ENCODE data around the gene FLRT2.

Gene FLRT2

DNA sequence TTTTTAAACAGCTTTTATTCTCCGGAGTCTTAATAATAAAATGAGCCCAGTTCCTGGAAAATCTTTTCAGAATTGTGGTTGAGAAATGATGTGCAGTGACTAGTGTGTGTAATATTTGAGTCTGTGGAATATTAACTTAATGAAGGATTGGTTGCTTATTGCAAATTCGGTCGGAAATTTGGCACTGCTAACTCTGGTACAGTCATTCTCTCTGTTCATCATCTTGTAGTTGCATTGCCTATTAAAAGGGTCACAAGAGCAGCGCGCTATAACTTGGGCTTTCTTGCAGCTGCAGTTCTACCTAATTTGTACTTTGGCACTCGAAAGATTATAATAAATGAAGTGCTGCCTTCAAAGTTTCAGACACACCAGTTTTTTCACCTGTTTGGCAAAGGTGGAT, 146.0 kb downstream of the FLRT2 start:
- DNase-seq: no peak

DNA sequence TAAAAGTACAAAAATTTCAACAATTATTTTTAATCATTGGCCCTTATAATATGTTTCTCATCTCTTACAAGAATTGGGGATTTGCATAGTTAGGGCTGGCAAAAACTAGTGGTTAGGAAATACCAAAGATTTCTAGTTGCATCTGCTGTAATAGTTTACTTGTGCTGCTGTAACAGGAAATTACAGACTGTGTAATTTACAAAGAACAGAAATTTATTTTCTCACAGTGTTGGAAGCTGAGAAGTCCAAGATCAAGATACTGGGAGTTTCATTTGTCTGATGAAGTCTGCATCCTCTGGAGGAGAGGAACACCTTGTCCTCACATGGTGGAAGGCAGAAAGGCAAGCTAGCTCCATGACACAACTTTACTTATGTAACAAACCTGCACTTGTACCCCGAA, 157.0 kb downstream of the FLRT2 start:
- no peak for DNase-seq

DNA sequence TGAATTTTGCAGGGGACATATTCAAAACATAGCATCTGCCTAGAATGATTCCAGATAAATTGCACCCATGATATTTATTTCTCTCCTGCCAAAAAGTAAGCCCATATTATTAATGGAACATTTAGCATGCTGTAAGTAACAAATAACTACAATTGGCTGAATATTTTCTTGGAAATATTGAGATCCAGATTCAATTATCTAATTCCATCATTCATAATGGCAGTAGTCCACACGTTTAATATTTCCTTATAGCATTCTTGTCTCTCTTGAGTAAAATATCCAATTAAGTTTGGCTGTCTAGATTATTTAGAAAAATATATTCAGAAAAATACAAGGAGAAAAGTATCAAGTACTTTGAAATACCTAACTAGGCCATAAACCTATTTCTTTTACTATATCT, 157.5 kb downstream of the FLRT2 start:
- no peak for DNase-seq

DNA sequence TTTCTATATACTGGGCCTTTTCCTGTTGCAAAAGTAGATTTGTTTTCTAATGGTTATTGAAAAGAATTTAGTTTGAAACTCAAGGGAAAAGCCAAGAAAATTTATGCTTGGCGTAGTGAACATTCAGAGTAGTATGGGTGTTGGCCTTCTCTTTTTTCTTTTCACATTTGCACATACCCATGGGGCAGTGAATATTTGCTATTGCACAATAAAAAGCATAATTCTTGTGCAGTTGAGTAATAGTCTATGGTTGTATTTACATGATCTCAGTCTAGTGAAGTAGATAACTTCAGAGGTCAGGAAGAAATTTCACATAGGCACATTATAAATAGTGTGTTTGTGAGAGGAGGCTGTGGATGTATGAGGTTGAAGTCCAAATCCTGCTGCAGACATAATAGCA, 158.1 kb downstream of the FLRT2 start:
- DNase-seq: peak in 1 of 2 experiments; percentile 13

DNA sequence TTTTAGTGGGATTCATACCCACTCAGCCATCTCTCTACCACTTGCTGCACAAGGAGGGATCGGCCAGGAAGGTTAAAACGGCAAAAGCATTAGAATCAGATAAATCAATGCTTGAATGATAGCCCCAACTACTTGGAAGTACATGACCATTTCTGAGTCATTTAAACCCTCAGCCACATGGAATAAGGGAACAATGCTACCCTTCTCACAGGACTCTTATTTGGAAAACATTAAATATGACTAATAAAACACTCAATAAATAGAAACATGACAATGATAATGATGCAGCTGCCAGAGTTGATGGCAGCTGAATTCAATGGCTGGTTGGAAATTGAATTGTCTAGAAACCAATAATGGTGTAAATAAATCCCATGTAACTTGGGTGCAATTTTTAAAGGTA, 165.4 kb downstream of the FLRT2 start:
- DNase-seq: no peak

DNA sequence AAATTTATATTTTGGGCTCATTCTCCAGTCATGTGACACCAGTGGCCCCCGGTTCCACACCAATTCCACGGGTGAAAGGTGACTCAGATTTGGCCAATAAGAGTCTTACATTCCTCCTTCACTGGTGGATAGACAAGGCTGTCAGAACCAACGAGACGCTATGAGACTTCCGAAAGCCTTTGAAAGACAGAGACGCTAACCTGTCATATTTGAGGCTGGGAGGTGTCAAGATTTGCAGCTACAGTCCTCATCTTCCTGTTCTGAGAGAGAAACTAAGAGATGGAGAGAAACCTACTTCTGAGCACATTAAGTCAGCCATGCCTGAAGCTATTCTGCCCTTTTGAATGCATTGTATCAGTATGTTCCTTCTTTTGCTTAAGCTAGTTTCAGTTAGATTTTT, 171.2 kb downstream of the FLRT2 start:
- no peak for DNase-seq

DNA sequence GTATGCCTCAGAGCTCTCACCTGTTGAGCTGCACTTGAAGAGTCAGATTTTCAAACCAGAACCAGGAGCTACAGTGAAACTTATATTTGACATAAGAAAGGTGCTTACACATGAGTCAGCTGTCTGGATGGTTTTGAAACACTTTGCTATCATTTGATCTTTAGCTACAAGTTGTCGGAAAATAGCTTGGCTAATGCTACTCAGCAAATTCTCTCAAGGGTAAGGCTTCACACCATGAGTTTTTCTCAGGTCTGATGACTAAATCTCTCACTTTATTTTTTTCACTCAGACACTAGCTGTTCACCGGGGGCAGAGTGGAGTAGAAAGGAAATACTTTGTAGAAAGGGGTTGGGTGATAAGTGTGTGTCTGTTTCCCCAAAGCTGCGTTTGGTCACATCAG, 171.8 kb downstream of the FLRT2 start:
- DNase-seq: no peak

DNA sequence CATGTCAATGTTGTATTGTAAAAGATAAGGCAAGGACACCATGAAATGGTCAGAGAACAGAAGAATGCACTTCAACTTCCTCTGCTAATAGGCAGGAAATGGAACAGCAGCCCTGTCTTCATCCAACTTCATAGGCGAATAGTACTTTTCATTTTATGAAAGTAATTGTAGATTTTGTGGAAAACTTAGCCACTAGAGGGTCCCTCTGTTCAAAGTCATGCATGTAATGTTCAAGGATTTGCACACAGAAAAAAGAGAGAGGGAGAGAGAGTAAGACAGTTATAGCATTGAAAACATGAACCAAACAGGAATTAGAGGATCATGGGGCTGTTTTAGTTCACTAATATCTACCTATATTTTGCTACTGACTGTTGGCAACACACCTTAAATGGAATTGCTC, 172.2 kb downstream of the FLRT2 start:
- no peak for DNase-seq

DNA sequence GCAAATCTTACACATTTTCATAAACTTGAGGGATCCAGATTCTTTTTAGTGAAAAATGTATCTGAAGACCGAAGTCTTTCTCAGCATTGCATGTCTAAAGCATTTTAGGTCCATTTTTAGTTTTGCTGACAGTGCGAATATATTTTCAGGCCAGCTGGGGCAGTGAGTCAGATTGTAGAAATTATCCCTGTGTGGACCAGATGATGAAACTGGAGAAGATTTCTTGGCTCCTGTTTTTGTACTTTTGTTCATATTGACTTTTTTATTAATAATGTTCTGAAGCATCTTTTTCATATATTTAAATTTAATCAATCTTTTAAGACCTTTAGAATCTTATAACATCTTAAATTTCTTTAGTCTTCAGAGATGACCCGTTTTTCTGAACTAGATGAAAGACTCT, 173.1 kb downstream of the FLRT2 start:
- DNase-seq: no peak
